ENCODE measurements around the gene BRD2. TPM values are rescaled to one million over a fixed set of nuclear protein-coding genes. Genes with fewer than 3 reads are reported as not detected.

BRD2 gene
- total RNA-seq, 3 donors from 2014 or later = 133 to 195 (median 168) TPM

- H3K4me3 ChIP-seq = no peak overlapping the region
- TF ChIP-seq CTCF (IDR thresholded peaks at IDR 0.05) = no peak
- H3K4me1 ChIP-seq (ENCODE audit: low read depth) = peaks cover 45% of the 10 kb centered on the region
- intact Hi-C loops (cut with DNase I, micrococcal nuclease) = no loop called here
- H3K36me3 ChIP-seq (ENCODE audit: low read depth) = peaks cover 20% of the 10 kb centered on the region
- H3K9me3 ChIP-seq = no peaks in the 10 kb centered on the region
- DNase-seq (no peak), ATAC-seq (no peak)
These were observed 6.3 kb downstream of the BRD2 start for GRCh38 chr6:32974541-32975308.

GRCh38 chr6:32975886-32976285, 7.5 kb downstream of the BRD2 start:
- TF ChIP-seq CTCF (IDR thresholded peaks at IDR 0.05) = no peak
- ATAC-seq (no peak), DNase-seq (no peak)
- H3K9me3 ChIP-seq = no peaks in the 10 kb centered on the region
- intact Hi-C loops (cut with DNase I, micrococcal nuclease) = no loop called here
- H3K36me3 ChIP-seq (ENCODE audit: low read depth) = peaks cover 31% of the 10 kb centered on the region
- H3K4me1 ChIP-seq (ENCODE audit: low read depth) = peaks cover 56% of the 10 kb centered on the region
- no peak overlapping the region for H3K4me3 ChIP-seq

GRCh38 chr6:32976334-32977069, 8.1 kb downstream of the BRD2 start:
- intact Hi-C loops (cut with DNase I, micrococcal nuclease) = no loop called here
- ATAC-seq = no peak
- peaks cover 62% of the 10 kb centered on the region for H3K4me1 ChIP-seq (ENCODE audit: low read depth)

GRCh38 chr6:32977272-32977952, 9.0 kb downstream of the BRD2 start:
- ATAC-seq (no peak), DNase-seq (no peak)
- H3K9me3 ChIP-seq = no peaks in the 10 kb centered on the region
- H3K36me3 ChIP-seq (ENCODE audit: low read depth) = peaks cover 37% of the 10 kb centered on the region
- no peak for TF ChIP-seq CTCF (IDR thresholded peaks at IDR 0.05)
- peaks cover 71% of the 10 kb centered on the region for H3K4me1 ChIP-seq (ENCODE audit: low read depth)
- intact Hi-C loops (cut with DNase I, micrococcal nuclease) = no loop called here
- H3K4me3 ChIP-seq = no peak overlapping the region

More at GRCh38 chr6:32976334-32977069, 8.1 kb downstream of the BRD2 start:
- Histone ChIP-seq H3K4me3 (no peak overlapping the region), H3K36me3 (ENCODE audit: low read depth) (peaks cover 37% of the 10 kb centered on the region), H3K9me3 (no peaks in the 10 kb centered on the region)
- no peak for DNase-seq
- no peak for TF ChIP-seq CTCF (IDR thresholded peaks at IDR 0.05)

- DNase-seq (no peak), ATAC-seq (no peak)
- Histone ChIP-seq H3K4me3 (no peak overlapping the region), H3K36me3 (ENCODE audit: low read depth) (peaks cover 37% of the 10 kb centered on the region), H3K4me1 (ENCODE audit: low read depth) (peaks cover 75% of the 10 kb centered on the region), H3K9me3 (no peaks in the 10 kb centered on the region)
- intact Hi-C loops (cut with DNase I, micrococcal nuclease) = no loop called here
- TF ChIP-seq CTCF (IDR thresholded peaks at IDR 0.05) = no peak
These were observed 9.5 kb downstream of the BRD2 start for GRCh38 chr6:32977953-32978324.

Measured in mucosa of descending colon (tissue), 3 donors.